SHP77 (cell line): Measurements from ENCODE around the gene PLEKHH1.

Experiments used
- DNase-seq, 2 experiments: peaks; one replicate each; lab custom pipeline; 2025; lab: John Stamatoyannopoulos, UW

The PLEKHH1 gene

GRCh38 chr14:67630186-67630585, 97.1 kb downstream of the PLEKHH1 start:
- no peak for DNase-seq

GRCh38 chr14:67630938-67631337, 97.8 kb downstream of the PLEKHH1 start:
- DNase-seq = no peak

GRCh38 chr14:67633451-67634147, 100.5 kb downstream of the PLEKHH1 start:
- DNase-seq = no peak

- no peak for DNase-seq
These were observed 103.3 kb downstream of the PLEKHH1 start for GRCh38 chr14:67636361-67636919.

GRCh38 chr14:67638642-67639041, 105.6 kb downstream of the PLEKHH1 start:
- DNase-seq = no peak
